ENCODE measurements around the gene LRIG2.

DNA sequence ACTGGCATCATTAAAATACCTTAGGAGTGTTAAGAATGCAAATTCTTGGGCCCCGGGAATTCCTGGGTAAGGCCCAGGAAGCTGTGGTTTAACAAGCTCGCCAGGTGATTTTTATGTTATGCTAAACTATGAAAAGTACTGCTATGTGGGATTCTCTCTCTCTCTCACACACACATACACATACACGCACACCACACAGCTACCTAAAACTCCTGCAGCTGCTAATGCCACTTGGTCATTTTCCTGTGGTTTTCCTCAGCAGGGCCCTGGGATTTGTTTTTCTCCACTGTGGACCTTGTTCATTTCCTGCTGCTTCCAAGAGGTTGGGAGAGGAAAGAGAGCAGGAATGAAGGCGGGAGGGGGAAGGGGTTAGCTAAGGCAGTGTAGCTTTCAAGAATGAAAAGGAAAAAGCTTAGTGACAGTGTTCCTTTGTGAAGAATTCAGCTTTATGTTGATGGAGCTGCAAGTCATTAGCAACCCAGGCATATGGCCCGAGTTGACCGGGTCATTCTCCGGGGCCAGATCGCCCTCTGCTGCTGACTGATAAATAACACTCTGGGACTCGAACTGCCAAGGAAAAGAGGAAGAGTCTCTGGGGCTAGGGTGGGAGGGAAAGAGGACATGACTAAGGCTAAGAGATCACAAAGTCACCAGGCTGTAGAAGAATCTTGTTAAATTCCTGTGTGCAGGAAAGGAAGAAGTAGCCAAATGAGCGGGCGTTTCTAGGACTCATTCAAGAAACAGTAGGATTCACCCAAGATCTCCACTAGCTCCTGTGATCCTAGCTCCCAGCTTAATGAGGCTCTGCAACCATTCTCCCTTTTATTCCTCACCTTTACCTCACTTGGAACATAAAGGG is 30.5 kb upstream of the LRIG2 start:
- TF ChIP-seq POLR2AphosphoS5 (IDR thresholded peaks at IDR 0.05): peak in 1 of 3 donors; percentile 26
- TF ChIP-seq, protein P1, sequence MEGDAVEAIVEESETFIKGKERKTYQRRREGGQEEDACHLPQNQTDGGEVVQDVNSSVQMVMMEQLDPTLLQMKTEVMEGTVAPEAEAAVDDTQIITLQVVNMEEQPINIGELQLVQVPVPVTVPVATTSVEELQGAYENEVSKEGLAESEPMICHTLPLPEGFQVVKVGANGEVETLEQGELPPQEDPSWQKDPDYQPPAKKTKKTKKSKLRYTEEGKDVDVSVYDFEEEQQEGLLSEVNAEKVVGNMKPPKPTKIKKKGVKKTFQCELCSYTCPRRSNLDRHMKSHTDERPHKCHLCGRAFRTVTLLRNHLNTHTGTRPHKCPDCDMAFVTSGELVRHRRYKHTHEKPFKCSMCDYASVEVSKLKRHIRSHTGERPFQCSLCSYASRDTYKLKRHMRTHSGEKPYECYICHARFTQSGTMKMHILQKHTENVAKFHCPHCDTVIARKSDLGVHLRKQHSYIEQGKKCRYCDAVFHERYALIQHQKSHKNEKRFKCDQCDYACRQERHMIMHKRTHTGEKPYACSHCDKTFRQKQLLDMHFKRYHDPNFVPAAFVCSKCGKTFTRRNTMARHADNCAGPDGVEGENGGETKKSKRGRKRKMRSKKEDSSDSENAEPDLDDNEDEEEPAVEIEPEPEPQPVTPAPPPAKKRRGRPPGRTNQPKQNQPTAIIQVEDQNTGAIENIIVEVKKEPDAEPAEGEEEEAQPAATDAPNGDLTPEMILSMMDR (IDR thresholded peaks at IDR 0.05 in 8 of 11, conservative IDR thresholded peaks at IDR 0.05 in 3 of 11): peak in 10 of 11 experiments; percentile 22 to 67 (median 58)
